Measurements from ENCODE around the gene ARHGAP42.

Gene ARHGAP42

GRCh38 chr11:100687630-100688395 lies 725 bp downstream of the ARHGAP42 start:
- TF ChIP-seq CTCF (IDR thresholded peaks at IDR 0.05; ENCODE audit: control insufficient read depth, extremely low read depth, insufficient read depth) = peak; percentile 56
- H3K4me3 ChIP-seq (ENCODE audit: low read depth, low read length) = peak overlapping the region; percentile 64
- DNase-seq (ENCODE audit: low read depth) = peak; percentile 38

- TF ChIP-seq CTCF (IDR thresholded peaks at IDR 0.05; ENCODE audit: control insufficient read depth, extremely low read depth, insufficient read depth) = no peak
- DNase-seq (ENCODE audit: low read depth) = no peak
- no peak overlapping the region for H3K4me3 ChIP-seq (ENCODE audit: low read depth, low read length)
Measured at GRCh38 chr11:100689141-100689540, 2.1 kb downstream of the ARHGAP42 start.

- no peak for TF ChIP-seq CTCF (IDR thresholded peaks at IDR 0.05; ENCODE audit: control insufficient read depth, extremely low read depth, insufficient read depth)
- no peak overlapping the region for H3K4me3 ChIP-seq (ENCODE audit: low read depth, low read length)
- DNase-seq (ENCODE audit: low read depth) = no peak
Measured at GRCh38 chr11:100691896-100692653, 5.0 kb downstream of the ARHGAP42 start.

GRCh38 chr11:100695911-100696310 lies 8.8 kb downstream of the ARHGAP42 start:
- H3K4me3 ChIP-seq (ENCODE audit: low read depth, low read length) = no peak overlapping the region
- TF ChIP-seq CTCF (IDR thresholded peaks at IDR 0.05; ENCODE audit: control insufficient read depth, extremely low read depth, insufficient read depth) = no peak

GRCh38 chr11:100703139-100703538 lies 16.1 kb downstream of the ARHGAP42 start:
- no peak for TF ChIP-seq CTCF (IDR thresholded peaks at IDR 0.05; ENCODE audit: control insufficient read depth, extremely low read depth, insufficient read depth)

More at GRCh38 chr11:100695911-100696310, 8.8 kb downstream of the ARHGAP42 start:
- DNase-seq (ENCODE audit: low read depth) = no peak

GRCh38 chr11:100703801-100704575 lies 16.9 kb downstream of the ARHGAP42 start:
- no peak for TF ChIP-seq CTCF (IDR thresholded peaks at IDR 0.05; ENCODE audit: control insufficient read depth, extremely low read depth, insufficient read depth)
- H3K4me3 ChIP-seq (ENCODE audit: low read depth, low read length) = no peak overlapping the region
- DNase-seq (ENCODE audit: low read depth) = no peak

More at GRCh38 chr11:100703139-100703538, 16.1 kb downstream of the ARHGAP42 start:
- DNase-seq (ENCODE audit: low read depth) = no peak
- H3K4me3 ChIP-seq (ENCODE audit: low read depth, low read length) = no peak overlapping the region

All from LNCaP clone FGC (cell line).